ENCODE data around the gene VAMP5. TPM values are rescaled to one million over a fixed set of nuclear protein-coding genes. Genes with fewer than 3 reads are reported as not detected.

Gene VAMP5
- total and polyA plus RNA-seq, 2 donors from 2014 or later: 46.0 to 145 TPM

Other genes starting within 250 kb of the VAMP5 start
- gene RETSAT, start 229.9 kb upstream of the VAMP5 start, total RNA-seq: 53.9 TPM
- gene RETSAT, start 229.9 kb upstream of the VAMP5 start, polyA plus RNA-seq (ENCODE audit: insufficient read depth, low read depth, low replicate concordance): 42.9 TPM
- 15.3 TPM for gene ELMOD3, start 229.7 kb upstream of the VAMP5 start, total RNA-seq
- gene ELMOD3, start 229.7 kb upstream of the VAMP5 start, polyA plus RNA-seq (ENCODE audit: insufficient read depth, low read depth, low replicate concordance): 17.0 TPM
- 377 TPM for gene CAPG, start 174.1 kb upstream of the VAMP5 start, total RNA-seq
- 361 TPM for gene CAPG, start 174.1 kb upstream of the VAMP5 start, polyA plus RNA-seq (ENCODE audit: insufficient read depth, low read depth, low replicate concordance)
- gene SH2D6, start 165.7 kb upstream of the VAMP5 start, total RNA-seq: 0.98 TPM
- gene SH2D6, start 165.7 kb upstream of the VAMP5 start, polyA plus RNA-seq (ENCODE audit: insufficient read depth, low read depth, low replicate concordance): 3.2 TPM
- 300 TPM for gene MAT2A, start 45.3 kb upstream of the VAMP5 start, total RNA-seq
- 155 TPM for gene MAT2A, start 45.3 kb upstream of the VAMP5 start, polyA plus RNA-seq (ENCODE audit: insufficient read depth, low read depth, low replicate concordance)
- 50.7 TPM for gene GGCX, start 22.9 kb upstream of the VAMP5 start, total RNA-seq
- 27.8 TPM for gene GGCX, start 22.9 kb upstream of the VAMP5 start, polyA plus RNA-seq (ENCODE audit: insufficient read depth, low read depth, low replicate concordance)
- 196 TPM for gene VAMP8, start 6.8 kb upstream of the VAMP5 start, total RNA-seq
- 604 TPM for gene VAMP8, start 6.8 kb upstream of the VAMP5 start, polyA plus RNA-seq (ENCODE audit: insufficient read depth, low read depth, low replicate concordance)
- 89.9 TPM for gene RNF181, start 11.3 kb downstream of the VAMP5 start, total RNA-seq
- 407 TPM for gene RNF181, start 11.3 kb downstream of the VAMP5 start, polyA plus RNA-seq (ENCODE audit: insufficient read depth, low read depth, low replicate concordance)
- gene TMEM150A, start 18.3 kb downstream of the VAMP5 start, total RNA-seq: 23.1 TPM
- gene TMEM150A, start 18.3 kb downstream of the VAMP5 start, polyA plus RNA-seq (ENCODE audit: insufficient read depth, low read depth, low replicate concordance): 61.2 TPM
- gene C2orf68, start 27.6 kb downstream of the VAMP5 start, total RNA-seq: 34.5 TPM
- gene C2orf68, start 27.6 kb downstream of the VAMP5 start, polyA plus RNA-seq (ENCODE audit: insufficient read depth, low read depth, low replicate concordance): 37.6 TPM
- 36.4 TPM for gene USP39, start 31.8 kb downstream of the VAMP5 start, total RNA-seq
- 35.5 TPM for gene USP39, start 31.8 kb downstream of the VAMP5 start, polyA plus RNA-seq (ENCODE audit: insufficient read depth, low read depth, low replicate concordance)
- gene SFTPB, start 83.8 kb downstream of the VAMP5 start, total RNA-seq: 1.3 TPM
- 0.92 TPM for gene SFTPB, start 83.8 kb downstream of the VAMP5 start, polyA plus RNA-seq (ENCODE audit: insufficient read depth, low read depth, low replicate concordance)
- 5.5 TPM for gene GNLY, start 109.9 kb downstream of the VAMP5 start, total RNA-seq
- 8.1 TPM for gene GNLY, start 109.9 kb downstream of the VAMP5 start, polyA plus RNA-seq (ENCODE audit: insufficient read depth, low read depth, low replicate concordance)
- 11.2 TPM for gene ATOH8, start 169.6 kb downstream of the VAMP5 start, total RNA-seq
- gene ATOH8, start 169.6 kb downstream of the VAMP5 start, polyA plus RNA-seq (ENCODE audit: insufficient read depth, low read depth, low replicate concordance): 18.6 TPM